22Rv1 (cell line): ENCODE results near the gene ULK4.

ENCODE experiments used
- ZFX ChIP-seq: fragments of 450-650 bp; IDR thresholded peaks from 2 replicates; pipeline ENCODE4 v1.6.1; 2017; ENCODE audit warnings: antibody characterized with exemption, borderline replicate concordance
- TF ChIP-seq, protein P1 (sequence below): fragments of 450-650 bp; IDR thresholded peaks from 2 replicates; pipeline ENCODE4 v1.5.1; 2017; ENCODE audit warnings: mild to moderate bottlenecking

DNA sequence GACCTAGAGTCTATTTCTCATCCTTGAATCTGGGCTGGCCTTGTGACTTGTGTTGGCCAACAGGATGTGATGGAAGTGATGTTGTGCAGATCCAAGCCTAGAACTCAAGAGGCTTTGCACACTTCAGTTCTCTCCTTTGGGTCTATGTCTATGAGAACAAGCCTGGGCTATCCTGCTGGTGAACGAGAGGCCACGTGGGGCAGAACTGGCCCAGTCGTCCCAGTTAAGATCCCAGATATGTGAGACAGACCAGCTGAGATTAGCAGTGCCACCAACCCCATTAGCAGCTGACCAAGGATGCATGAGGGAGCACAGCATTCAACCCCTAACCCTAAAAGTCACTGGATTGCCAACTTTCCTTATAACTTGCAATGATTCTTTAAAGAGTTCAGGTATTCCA lies 662.9 kb downstream of the ULK4 start:
- TF ChIP-seq, protein P1, sequence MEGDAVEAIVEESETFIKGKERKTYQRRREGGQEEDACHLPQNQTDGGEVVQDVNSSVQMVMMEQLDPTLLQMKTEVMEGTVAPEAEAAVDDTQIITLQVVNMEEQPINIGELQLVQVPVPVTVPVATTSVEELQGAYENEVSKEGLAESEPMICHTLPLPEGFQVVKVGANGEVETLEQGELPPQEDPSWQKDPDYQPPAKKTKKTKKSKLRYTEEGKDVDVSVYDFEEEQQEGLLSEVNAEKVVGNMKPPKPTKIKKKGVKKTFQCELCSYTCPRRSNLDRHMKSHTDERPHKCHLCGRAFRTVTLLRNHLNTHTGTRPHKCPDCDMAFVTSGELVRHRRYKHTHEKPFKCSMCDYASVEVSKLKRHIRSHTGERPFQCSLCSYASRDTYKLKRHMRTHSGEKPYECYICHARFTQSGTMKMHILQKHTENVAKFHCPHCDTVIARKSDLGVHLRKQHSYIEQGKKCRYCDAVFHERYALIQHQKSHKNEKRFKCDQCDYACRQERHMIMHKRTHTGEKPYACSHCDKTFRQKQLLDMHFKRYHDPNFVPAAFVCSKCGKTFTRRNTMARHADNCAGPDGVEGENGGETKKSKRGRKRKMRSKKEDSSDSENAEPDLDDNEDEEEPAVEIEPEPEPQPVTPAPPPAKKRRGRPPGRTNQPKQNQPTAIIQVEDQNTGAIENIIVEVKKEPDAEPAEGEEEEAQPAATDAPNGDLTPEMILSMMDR: no peak
- no peak for TF ChIP-seq ZFX
